ENCODE measurements around the gene GLRX5. TPM values are rescaled to one million over a fixed set of nuclear protein-coding genes. Genes with fewer than 3 reads are reported as not detected.
A peak's percentile ranks its signal among the peaks of the same experiment; 100 is the strongest.

Gene GLRX5
- total RNA-seq, 1 donor from 2014 or later = 27.8 TPM

DNA sequence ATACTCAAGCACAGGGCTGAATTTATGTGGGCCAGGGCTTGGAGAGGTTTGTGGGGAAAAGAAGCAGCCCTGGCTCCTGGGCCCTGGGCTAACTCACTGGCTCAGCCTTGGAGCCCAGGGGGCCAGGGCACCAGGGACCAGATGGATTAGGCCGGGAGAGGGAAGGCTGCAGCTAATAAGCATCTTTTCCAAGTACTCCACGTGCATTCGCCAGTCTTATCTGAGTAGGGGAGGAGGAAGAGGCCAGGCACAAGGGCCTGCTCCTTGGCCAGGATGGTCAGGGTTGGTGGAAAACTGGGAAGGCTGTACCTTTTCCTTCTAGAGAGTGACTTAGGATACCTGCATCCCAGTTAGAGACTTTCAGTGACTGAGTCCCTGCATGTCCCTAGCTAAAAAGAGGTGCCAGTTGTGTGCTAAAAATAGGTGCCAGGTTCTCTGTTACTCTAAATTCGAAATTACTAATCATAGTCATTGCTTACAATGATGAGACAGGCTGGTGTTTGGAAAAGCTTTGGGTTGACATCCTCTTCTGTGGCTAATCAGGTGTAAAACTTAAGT lies 1.3 kb downstream of the GLRX5 start:
- no peak for ATAC-seq

DNA sequence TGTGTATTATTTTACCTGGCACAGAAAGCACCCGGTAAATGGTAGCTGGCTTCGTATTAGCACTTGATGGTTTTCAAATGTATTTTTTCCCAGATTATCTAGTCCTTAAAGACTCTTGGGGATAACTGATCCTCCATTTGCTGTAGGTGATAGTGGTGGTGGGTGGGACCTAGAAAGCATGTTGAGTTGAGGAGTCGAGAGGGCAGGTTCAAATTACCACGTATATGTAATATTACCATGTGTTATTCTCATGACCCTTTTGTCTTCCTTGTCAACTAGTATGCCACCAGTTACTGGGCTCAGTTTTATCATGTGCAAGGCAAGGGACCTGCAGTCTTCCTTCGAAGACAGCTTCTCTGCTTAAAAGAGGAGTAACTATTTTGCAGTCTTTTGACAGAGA lies 1.8 kb downstream of the GLRX5 start:
- no peak for ATAC-seq

DNA sequence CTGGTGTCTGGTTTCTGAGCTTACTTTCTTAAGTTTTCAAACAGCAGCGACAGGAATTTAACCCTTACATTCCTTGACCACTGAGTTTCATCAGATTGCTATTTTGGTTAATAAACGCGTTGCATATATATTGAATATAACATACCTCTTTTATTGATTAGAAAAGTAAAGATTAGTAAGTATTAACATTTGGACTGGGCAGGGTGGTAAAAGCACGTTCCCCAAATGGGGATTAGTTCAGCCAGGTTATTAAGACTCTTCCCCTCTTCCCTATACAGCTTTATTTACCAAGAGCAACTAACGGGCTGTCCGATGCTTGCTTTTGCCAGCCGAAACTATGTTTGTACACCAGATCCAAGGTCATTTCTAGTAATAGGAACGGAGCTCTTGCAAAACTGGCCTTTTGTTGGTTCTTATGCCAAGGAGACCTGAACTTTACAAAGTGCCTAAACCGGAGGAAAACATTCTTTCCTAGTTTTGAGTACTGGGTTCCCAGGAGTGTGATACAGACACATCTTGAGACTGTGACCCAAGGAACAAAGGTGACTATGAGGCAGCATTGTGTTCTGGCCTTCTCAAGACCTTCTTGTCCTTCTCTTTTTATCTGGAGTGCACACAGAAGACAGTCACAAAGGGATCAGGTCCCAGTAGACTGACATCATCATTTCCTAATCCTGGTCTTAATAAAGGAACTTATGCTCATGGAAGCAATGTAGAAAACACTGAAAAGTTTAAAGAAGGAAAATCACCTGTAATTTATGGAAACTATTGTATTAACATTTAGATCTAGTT lies 2.6 kb downstream of the GLRX5 start:
- no peak for ATAC-seq

DNA sequence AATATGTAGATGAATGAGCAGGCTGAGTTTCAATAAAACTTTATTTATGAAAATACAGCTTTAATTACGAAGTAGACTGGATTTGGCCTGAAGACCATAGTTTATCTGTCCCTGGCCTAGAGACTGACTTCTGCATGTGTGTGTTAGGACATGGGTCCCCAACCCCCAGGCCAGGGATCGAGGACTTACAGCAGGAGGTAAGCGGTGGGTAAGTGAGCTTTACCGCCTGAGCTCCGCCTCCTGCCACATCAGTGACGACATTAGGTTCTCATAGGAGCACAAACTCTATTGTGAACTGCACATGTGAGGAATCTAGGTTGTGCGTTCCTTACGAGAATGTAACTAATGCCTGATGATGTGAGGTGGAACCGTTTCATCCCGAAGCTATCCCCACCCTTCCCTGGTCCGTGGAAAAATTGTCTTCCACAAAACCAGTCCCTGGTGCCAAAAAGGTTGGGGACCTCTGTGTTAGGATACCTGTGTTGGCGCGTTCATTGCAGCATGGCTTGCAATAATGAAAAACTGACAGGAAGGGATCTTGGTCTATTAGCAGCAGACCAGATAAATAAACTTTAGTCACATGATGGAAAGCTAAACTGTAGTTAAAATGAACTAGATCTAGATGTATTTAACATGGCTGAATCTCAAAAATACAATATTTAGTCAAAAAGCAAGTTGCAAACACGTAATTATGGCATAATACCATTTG lies 4.1 kb downstream of the GLRX5 start:
- no peak for ATAC-seq

DNA sequence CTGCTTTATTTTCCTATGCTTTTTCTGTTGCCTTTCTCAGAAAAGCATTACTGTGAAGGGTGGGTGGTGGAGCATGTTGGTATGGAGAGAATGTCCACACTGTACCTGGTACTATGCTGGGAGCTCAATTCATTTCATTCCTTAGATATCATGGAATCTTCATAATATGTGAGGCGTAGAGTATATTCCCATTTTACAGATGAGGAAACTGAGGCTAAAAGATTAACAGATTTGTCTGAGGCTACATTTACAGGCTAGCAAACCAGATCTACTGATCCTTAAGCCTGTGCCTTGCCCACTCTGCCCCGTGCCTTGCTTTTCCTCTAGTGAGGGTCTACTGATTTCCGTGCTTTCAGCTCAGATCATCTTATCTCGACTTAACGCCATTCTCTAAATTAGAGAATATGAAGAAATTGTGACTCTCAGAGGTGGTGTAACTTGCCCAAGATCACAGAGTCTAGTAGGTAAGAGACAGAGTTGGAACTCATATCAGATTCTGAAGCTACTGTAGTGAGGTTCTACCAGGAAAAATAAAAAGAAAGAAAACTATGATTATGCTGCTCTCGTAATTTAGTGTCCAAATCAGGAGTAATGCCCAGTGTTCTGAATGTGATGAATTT lies 5.5 kb downstream of the GLRX5 start:
- ATAC-seq = no peak

DNA sequence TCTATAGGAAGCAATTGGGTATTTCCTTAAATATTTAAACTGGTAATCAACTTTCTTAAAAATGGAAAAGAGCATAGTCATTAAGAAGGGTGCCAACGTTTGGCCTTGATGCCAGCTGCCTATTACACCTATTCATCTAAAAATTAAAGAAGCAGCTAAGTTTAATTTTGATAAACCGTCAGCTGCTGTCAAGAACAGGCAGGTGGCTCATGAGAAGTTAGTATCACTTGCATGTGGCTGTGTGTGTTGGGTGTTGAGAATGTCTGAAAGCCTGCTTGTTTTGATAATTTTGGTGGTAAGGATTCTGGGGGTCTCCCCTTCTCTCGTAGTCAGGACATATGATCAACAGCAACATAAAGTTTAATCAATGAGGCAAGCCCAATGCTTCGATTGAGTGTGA lies 6.5 kb downstream of the GLRX5 start:
- ATAC-seq = no peak

DNA sequence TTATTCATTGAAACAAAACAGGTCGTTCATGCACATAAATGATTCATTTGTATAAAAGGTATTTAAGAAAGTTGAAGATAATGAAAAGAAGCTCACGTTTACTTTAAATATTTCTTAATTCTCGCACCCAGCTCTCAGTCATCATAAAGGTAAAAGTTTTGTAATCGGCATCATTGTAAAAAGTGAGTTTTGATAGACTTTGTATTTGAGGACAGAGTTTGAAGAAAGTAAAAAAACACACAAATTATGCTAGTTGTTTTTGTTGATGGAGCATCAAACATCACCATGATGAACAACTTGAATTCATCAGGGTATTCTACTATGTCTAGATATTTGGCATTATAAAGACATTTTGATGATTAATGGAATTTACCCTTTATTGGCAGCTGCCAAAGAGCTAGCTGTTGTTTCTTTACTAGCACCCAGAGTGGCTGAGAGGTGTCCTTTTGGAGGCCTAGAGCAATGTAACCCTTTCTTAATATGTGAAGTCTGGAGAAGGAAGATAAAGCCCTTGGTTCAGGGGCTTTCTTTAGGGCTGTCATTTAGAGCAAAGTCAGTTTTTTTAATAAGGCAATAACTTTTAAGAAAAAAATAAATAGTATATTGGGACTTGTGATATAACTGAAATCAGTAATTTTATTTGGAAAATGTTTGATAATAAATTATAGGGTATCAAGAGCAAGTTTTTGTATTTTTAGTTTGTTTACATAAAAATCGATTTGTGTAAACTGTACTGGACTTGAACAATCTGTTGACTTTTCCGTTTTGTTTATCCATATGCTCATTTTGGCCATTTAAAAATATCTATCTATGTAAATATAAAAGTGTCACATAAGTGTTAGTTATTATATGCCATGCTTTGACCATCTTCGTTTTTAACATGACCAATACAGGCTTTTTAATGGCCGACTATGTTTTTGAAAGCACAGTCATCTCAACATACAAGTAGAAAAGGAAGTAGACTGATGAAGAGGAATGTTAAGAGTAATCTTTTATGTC lies 7.4 kb downstream of the GLRX5 start:
- ATAC-seq = no peak

DNA sequence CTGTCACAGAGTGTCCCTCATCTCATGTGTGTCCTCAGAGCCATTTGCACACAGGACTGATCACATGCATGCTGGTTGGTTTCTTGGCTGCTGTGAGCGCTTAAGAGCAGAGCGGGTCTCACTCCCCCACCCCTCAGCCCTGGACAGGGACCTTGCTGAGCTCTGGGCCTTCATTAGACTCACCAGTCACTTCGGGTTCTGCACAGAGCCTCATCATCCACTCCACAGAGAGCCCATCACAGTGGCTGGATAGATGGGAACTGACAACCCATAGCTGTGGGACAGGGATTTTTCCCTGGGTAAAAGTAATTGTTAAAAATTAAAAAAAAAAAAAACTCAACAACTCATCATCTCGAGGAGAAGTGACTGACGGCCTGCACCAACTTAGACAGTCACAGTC lies 8.2 kb downstream of the GLRX5 start:
- ATAC-seq = no peak

DNA sequence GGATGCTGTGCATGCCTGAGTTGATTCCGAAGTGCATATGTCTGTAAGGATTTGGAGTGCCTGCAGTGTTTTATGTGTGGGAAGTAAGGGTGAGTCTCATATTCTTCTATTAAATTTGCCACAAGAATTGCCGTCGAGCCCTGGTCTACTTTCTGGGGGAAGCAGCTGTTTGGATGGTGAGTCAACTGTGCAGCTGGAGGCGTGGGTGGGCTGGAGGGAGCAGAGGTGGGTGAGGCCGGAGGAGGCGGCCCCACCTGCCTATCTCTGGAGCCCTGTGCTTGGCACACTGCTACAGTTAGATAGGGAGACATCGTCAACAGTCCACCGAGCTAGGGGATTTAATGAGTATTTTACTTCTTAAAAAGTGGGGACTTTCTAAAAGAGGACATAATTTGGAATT lies 9.7 kb downstream of the GLRX5 start:
- no peak for ATAC-seq

DNA sequence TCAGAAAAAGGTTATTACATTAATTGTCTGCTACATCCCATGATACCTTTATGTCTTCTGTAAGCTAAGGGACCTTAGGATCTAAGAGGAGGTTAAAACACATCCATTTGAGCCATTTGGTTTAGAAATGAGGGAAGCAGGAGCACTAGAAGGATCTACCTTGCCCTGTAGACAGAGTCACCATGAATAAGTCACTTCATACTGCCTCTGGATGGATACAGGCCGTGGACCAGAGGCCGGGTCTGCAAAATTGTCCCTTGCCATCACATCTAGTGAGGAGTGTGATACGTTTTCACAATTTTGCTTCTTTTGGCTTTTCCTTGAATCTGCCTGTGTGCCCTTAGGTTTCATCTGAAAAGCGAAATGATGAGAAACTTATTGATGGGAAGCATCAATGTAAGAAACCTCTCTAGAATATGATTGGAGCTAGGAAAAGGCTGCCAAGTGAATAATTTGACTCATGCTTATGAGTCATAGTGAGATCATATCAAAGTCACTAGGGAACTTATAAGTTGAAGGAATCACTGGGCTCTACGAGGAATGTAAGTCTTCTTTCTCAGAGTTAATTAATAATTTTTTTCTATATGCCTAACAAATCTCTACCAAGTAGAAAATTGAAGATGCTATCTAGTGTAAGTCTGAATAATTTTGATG lies 10.8 kb downstream of the GLRX5 start:
- ATAC-seq = peak; percentile 62

DNA sequence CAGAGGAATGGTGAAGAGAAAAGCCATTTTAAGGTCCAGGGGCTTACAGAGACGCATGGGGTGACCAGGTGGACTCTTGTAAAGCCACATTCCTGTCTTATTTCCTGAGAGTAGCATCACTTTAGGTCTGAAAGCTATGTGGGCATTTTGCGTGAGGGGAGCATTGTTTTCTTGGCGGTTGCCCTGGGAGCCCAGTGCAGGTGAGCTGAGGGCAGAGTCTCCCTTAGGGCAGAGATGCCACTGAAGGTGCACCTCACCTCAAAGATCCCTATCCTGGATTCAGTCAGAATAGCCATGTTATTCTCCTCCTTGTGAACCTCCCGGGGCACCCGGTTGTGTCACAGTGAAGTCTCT lies 12.4 kb downstream of the GLRX5 start:
- ATAC-seq = no peak

DNA sequence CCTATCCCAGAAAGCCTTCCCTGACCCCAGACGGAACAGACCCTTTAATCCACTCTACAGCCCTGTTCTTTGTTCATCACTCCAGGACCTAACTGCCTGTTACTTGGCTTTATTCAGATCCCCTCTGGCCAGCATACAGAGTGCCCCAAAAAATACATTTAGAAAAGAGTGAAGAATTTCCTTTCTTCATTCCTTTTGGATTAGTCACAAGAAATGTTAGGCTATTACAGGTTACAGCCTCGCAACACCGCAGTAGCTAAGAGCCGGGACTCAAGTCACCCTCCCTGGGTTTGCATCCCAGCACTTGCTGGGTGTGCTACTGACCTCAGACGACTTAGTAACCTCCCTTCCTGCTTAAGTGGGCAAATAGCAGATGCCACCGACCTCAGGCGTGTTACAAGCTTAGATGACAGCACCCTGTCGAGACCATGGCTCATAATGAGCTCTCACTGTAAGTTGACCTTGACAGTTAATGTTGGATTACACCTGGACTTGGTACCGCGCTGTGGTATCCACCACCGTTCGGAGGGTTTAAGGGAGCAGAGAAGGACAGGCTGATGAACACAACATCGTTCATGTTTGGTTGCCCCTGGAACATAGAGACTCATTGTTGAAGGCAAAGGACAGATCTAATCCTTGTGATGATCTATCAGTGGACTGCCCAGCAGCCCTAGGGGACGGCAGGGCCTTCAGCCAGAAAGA lies 12.9 kb downstream of the GLRX5 start:
- no peak for ATAC-seq

DNA sequence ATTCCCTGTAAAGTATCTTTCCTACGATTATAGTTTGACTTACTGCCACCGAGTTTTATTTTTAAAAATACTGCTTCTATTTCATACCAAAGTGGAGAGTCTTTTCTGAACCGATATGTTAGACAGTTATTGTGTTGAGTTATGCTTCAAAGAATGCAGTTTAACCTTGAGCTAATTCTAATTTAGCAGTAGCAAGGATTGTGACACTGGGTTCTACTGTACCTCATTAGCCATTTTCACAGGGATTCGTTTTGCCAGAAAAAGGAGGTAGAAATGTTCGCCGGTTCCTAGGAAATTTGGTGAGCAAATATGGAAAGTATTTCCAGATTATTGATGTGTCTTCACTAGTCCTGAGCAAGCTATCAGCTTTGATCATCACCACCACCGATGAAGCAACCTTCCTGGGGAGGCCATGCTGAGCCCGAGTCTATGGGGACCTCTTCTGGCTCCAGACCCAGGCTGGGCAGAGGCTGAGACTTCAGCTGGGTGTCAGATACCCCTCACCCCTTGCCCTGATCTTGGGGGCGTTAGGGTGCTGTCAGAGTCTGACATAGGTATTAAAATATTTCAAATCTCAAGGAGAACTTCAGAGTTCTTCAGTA lies 13.6 kb downstream of the GLRX5 start:
- ATAC-seq = no peak

DNA sequence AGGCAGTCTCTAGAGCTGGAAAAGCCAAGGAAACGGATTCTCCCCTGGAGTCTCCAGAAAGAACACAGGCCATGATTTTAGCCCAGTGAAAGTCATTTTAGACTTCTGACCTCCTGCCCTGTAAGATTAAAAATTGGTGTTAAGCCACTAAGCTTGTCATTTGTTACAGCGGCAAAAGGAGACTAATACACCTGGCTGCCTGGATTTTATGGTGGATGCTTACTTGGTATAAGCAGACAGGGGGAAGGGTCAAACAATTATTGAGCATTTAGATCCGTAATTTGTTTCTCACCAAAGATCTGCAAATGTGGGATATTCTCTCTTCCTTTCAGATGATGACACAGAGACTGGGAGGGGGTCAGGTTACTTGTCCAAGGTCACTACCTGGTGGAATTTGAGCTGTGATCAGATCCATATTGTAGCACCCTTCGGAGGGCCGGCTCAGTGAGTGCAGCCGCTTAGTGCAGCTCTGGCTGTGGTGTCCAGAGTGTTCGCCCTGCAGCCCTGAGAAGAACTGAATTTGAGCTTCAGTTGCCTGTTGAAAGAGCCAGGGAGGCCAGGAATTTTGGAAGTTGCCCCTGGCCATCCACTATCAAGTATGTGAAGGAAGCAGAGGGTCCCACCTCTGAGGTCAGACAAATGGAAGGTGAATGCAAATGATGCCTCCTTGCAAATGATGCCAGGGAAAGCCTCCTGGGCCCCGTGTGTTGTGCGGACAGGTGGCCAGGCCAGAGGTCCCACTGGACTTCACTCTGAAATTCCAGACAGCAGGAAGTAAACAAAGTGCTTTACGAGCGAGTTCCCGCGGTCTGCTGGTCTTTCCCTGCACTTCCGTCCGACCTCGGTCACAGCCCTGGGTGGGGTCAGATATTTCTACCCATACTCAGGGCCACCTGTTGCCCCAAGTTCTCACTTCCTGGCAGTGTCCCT lies 15.1 kb downstream of the GLRX5 start:
- no peak for ATAC-seq

DNA sequence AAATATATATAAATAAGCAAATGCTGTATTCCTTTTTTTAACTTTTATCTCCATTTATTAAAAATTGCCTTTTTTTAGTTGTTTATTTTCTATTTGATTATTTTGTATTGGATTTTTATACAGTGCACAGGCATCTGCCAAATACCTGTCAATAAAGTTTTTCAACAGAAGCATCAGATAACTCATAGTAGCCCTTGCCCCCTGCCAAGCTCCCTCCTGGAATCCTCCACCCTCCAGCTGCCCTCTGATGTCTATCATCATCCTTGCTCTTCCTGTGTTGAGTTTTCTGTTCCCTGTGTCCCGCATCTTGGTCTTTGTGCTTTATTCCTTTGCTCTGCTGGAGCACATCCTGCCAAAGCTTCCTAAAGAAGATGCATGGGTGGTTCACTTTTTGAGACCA lies 16.6 kb downstream of the GLRX5 start:
- no peak for ATAC-seq

DNA sequence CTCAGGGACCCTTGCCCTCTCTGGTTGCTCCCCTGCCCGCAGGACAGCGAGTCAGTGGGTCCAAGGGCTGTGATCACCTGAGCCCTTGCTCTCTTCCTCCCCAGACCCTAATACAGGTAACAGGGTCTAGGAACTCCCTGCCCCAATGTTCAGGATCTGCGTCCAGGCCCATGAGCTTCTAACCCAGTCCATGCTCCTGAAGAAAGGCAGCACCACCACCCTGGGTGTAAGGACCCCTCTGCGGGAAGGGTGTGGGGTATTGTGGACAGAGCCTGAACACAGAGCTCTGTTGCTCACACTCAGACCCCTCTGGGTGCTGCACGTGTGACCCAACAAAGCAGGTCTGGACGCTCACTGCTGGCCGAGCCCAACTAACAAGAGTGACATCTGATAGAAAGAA lies 18.3 kb downstream of the GLRX5 start:
- ATAC-seq = peak; percentile 26

DNA sequence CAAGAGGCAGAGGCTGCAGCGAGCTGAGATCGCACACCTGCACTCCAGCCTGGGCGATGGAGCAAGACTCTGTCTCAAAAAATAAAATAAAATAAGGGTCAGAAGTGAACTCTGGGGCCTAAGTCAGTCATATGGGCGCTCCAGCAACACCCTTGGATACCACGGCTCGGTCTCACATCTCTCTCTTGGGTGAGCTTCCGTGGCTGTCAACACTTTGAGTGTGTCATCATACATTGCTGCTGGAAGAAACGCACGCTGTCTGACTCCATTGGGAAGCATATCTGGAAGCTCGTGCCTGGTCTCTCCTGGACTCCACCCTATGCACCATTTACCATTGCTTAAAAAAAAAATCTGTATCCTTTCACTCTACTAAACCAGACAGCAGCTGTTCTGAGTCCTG lies 20.2 kb downstream of the GLRX5 start:
- ATAC-seq = no peak

DNA sequence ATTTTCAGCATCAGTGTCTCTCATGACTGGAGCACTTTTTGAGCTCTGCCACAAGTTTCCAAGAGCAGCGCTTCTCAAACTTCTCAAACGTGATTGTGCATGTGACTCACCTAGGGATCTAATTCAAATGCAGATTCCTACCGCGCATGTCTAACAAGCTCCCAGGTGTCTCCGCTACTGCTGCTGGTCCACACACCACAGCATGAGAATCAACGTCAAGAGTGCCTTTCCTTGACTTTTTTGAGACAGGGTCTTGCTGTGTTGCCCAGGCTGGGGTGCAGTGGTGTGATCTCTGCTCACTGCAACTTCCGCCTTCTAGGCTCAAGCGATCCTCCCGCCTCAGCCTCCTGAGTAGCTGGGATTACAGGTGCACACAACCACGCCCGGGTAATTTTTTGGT lies 22.4 kb downstream of the GLRX5 start:
- ATAC-seq = no peak

DNA sequence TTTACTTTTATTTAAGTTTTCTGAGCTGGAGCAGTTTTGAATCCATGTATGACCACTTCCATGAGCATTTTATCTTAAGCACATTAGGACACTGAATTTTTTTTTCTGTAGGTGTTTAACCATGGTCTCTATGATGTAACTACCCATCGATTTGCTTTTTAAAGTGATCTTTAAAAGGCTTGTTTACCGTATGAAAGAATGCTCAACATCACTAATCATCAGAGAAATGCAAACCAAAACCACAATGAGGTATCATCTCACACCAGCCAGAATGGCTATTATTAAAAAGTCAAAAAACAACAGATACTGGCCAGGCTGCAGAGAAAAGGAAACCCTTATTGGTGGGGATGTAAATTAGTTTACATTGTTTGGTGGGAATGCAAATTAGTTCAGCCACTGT lies 23.0 kb downstream of the GLRX5 start:
- ATAC-seq = no peak

DNA sequence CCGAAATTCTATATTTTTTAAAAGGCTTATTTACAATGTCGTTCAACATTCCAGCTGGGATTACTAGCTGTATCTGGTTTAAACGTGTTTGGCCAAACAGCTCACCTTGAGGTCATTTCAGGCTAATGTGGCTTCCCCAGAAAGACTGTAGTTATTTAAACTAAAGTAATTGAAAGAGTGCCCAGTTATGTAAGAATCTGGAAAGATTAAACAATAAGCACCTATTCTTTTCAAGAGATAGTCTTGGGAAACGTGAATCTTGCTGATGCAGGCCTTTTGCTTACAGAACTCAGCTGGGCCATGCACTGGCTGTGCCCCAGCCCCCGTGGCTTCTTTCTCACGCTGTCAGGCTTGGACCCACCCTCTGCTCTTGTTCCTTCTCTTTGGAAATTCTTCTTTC lies 24.4 kb downstream of the GLRX5 start:
- peak; percentile 52 for ATAC-seq

Data from esophagus mucosa (tissue), 1 donor.